Sigmoid colon (tissue), 4 donors: ENCODE results near the gene INSIG2.

Experiments used
- CTCF ChIP-seq, 4 experiments: fragments of 450-650 bp in 3 of 4; fragments of 200-600 bp in 1 of 4; IDR thresholded peaks; one replicate each; pipeline ENCODE4 v1.5.1; 2016 to 2019; ENCODE audit warnings: antibody characterized with exemption in 4 of 4, mild to moderate bottlenecking in 3 of 4, moderate library complexity in 2 of 4
- EP300 ChIP-seq, 4 donors: sonication (generic); formaldehyde crosslinking; IDR thresholded peaks; one replicate each; pipeline ENCODE4 v1.6.1; 2017; ENCODE audit warnings: antibody characterized with exemption in 4 of 4

DNA sequence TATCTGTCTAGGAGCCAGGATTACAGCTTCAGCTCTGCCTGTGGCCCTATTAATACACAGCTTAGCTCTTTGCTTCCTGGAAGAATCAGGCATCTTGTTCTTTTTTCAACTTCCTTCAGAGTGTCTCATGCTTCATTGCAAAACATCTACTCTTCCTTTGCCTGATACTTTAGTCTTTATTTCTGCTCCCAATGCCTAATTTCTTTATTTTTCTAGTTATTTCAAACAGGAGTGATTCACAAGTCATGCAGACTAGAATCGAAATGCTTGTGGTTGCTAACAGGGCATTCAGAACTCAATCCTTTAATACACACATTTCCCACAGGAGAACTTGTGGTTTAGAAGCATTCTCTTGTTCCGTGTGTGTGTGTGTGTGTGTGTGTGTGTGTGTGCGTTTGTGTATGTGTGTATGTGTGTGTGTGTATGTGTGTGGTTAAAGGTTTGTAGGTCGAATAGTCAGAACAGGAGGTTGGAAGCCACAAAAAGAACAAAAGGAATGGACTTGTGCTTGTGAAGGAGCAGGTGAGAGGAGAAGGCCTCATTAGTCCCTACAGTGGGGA lies 28.3 kb upstream of the INSIG2 start:
- TF ChIP-seq EP300 (IDR thresholded peaks at IDR 0.05) (no peak), CTCF (IDR thresholded peaks at IDR 0.05) (no peak)
